ENCODE measurements around the gene MCU. TPM values are rescaled to one million over a fixed set of nuclear protein-coding genes. Genes with fewer than 3 reads are reported as not detected.
A peak's percentile ranks its signal among the peaks of the same experiment; 100 is the strongest.

Gene MCU
- total and polyA plus RNA-seq, 2 donors (not counting 1 experiment from before 2014, with no cell fraction given): 11.7 to 21.1 TPM

GRCh38 chr10:72834183-72834825, 142.4 kb downstream of the MCU start:
- TF ChIP-seq EZH2 (IDR thresholded peaks at IDR 0.05; ENCODE audit: borderline replicate concordance, insufficient read depth, low read depth, low read length, poor library complexity, severe bottlenecking): no peak
- TF ChIP-seq CTCF (IDR thresholded peaks at IDR 0.05): peak; percentile 71
- Histone ChIP-seq H3K9me3 (ENCODE audit: control extremely low read depth in 1 of 3, control insufficient read depth in 2 of 3, insufficient read depth in 1 of 3, low read length in 2 of 3) (no peaks in the 10 kb centered on the region), H3K4me2 (replicated peaks; ENCODE audit: low read depth, low read length, poor library complexity, severe bottlenecking) (no peak overlapping the region), H3K27me3 (replicated peaks in 1 of 4; ENCODE audit: control extremely low read depth in 1 of 4, control insufficient read depth in 3 of 4, insufficient read depth in 4 of 4, low read length in 3 of 4) (no peaks in the 10 kb centered on the region), H3K9ac (ENCODE audit: low read length) (no peak overlapping the region), H2AFZ (ENCODE audit: insufficient read depth, low read depth, low read length, poor library complexity, severe bottlenecking) (no peak overlapping the region), H3K4me3 (ENCODE audit: control extremely low read depth in 1 of 5, extremely low read depth in 1 of 5, insufficient read depth in 1 of 5, low read depth in 2 of 5, low read length in 4 of 5) (no peak overlapping the region), H4K20me1 (ENCODE audit: control insufficient read depth, insufficient read depth, low read length, poor library complexity, severe bottlenecking) (no peaks in the 10 kb centered on the region), H3K27ac (ENCODE audit: low read length in 2 of 2) (no peak overlapping the region), H3K79me2 (ENCODE audit: control insufficient read depth, insufficient read depth, low read length) (no peaks in the 10 kb centered on the region), H3K4me1 (ENCODE audit: control insufficient read depth in 2 of 2, insufficient read depth in 2 of 2, low read length in 2 of 2) (no peaks in the 10 kb centered on the region), H3K36me3 (replicated peaks in 1 of 2; ENCODE audit: control extremely low read depth in 1 of 2, control insufficient read depth in 1 of 2, extremely low read depth in 1 of 2, insufficient read depth in 2 of 2, low read length in 1 of 2) (no peaks in the 10 kb centered on the region)
- Mint-ChIP-seq H3K27ac (no peak overlapping the region), H3K27me3 (no peaks in the 10 kb centered on the region), H3K4me1 (peaks cover 2% of the 10 kb centered on the region), H3K4me3 (no peak overlapping the region), H3K9me3 (ENCODE audit: insufficient read depth) (no peaks in the 10 kb centered on the region)
- intact Hi-C loops (cut with micrococcal nuclease): no loop called here
- 86% methylated on average over 3 of the region's 5 CpGs for whole genome bisulfite sequencing (ENCODE audit: insufficient coverage)
- ATAC-seq (ENCODE audit: low read depth) (no peak), DNase-seq (peak; percentile 68)
- ChIA-PET CTCF (interaction anchor here (0.5 to 6.5 kb wide), 18 partner anchors 9 to 937 kb away, joined by 3 to 100 read pairs (median 3); partner anchors contain the start of gene MICU1), POLR2A (no interaction called here)

DNA sequence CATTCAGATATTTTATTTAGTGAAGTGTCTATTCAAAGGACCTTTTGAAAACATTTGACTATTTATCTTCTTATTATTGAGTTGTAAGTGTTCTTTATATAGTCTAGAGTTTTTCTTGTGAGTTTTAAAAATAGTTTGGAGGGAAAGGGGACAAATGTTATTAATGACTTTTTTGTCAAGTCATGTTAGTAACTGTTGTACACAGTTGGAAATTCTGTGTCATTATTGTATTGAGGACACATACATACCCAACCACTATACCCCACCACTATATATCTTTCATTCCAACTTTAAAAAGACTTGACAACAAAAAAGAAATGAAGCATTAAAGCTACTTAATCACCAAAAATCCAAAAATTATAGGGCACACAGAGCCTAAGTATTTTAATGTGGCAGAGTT, 148.4 kb downstream of the MCU start:
- Histone ChIP-seq H3K4me3 (ENCODE audit: control extremely low read depth in 1 of 5, extremely low read depth in 1 of 5, insufficient read depth in 1 of 5, low read depth in 2 of 5, low read length in 4 of 5) (no peak overlapping the region), H3K9me3 (ENCODE audit: control extremely low read depth in 1 of 3, control insufficient read depth in 2 of 3, insufficient read depth in 1 of 3, low read length in 2 of 3) (no peaks in the 10 kb centered on the region), H3K9ac (ENCODE audit: low read length) (no peak overlapping the region), H3K79me2 (ENCODE audit: control insufficient read depth, insufficient read depth, low read length) (no peaks in the 10 kb centered on the region), H2AFZ (ENCODE audit: insufficient read depth, low read depth, low read length, poor library complexity, severe bottlenecking) (no peak overlapping the region), H3K4me2 (replicated peaks; ENCODE audit: low read depth, low read length, poor library complexity, severe bottlenecking) (no peak overlapping the region), H3K4me1 (ENCODE audit: control insufficient read depth in 2 of 2, insufficient read depth in 2 of 2, low read length in 2 of 2) (no peaks in the 10 kb centered on the region), H3K27ac (ENCODE audit: low read length in 2 of 2) (no peak overlapping the region), H3K36me3 (replicated peaks in 1 of 2; ENCODE audit: control extremely low read depth in 1 of 2, control insufficient read depth in 1 of 2, extremely low read depth in 1 of 2, insufficient read depth in 2 of 2, low read length in 1 of 2) (no peaks in the 10 kb centered on the region), H3K27me3 (replicated peaks in 1 of 4; ENCODE audit: control extremely low read depth in 1 of 4, control insufficient read depth in 3 of 4, insufficient read depth in 4 of 4, low read length in 3 of 4) (no peaks in the 10 kb centered on the region), H4K20me1 (ENCODE audit: control insufficient read depth, insufficient read depth, low read length, poor library complexity, severe bottlenecking) (no peaks in the 10 kb centered on the region)
- ChIA-PET POLR2A (no interaction called here), CTCF (no interaction called here)
- Mint-ChIP-seq H3K27me3 (no peaks in the 10 kb centered on the region), H3K4me1 (no peaks in the 10 kb centered on the region), H3K27ac (no peak overlapping the region), H3K4me3 (no peak overlapping the region), H3K9me3 (ENCODE audit: insufficient read depth) (no peaks in the 10 kb centered on the region)
- DNase-seq (no peak), ATAC-seq (ENCODE audit: low read depth) (no peak)
- intact Hi-C loops (cut with micrococcal nuclease): no loop called here
- TF ChIP-seq EZH2 (IDR thresholded peaks at IDR 0.05; ENCODE audit: borderline replicate concordance, insufficient read depth, low read depth, low read length, poor library complexity, severe bottlenecking): no peak
- TF ChIP-seq CTCF (IDR thresholded peaks at IDR 0.05): no peak

All from B cell (primary cell).